H1 (cell line): ENCODE measurements around the gene MAGI2. TPM values are rescaled to one million over a fixed set of nuclear protein-coding genes. Genes with fewer than 3 reads are reported as not detected.

ENCODE experiments used
- CTCF ChIA-PET: fragments of 300-600 bp; sonication (Branson Sonifier 250); formaldehyde crosslinking; loops from one replicate; lab custom pipeline; 2021; ENCODE audit not compliant: partially characterized antibody; lab: Charles Lee
- POLR2A ChIA-PET: fragments of 300-600 bp; sonication (Branson Sonifier 250); formaldehyde crosslinking; loops from one replicate; lab custom pipeline; 2021; ENCODE audit warnings: inconsistent platforms; ENCODE audit not compliant: partially characterized antibody; lab: Charles Lee
- DNase-seq, 2 experiments: peaks; one replicate each; pipeline versions ENCODE4 v3.0.0 to v3.0.0-alpha.2; 2010 to 2022; ENCODE audit warnings: low spot score in 2 of 2, low read depth in 1 of 2, mixed read lengths in 1 of 2
- FAIRE-seq: peaks from 2 replicates; lab custom pipeline; 2011; peaks lifted over from hg19 to GRCh38; lab: Jason Lieb, UNC
- H2AFZ ChIP-seq: 2 replicates; pipeline ENCODE4 v1.8.1; 2012; ENCODE audit warnings: low read length, inconsistent platforms
- H2AK5ac ChIP-seq: 2 replicates; pipeline ENCODE4 v1.6.1; 2013; ENCODE audit warnings: low read depth, low read length
- H2BK120ac ChIP-seq: replicated peaks from 2 replicates; pipeline ENCODE3; 2013; ENCODE audit warnings: low read depth, low read length, inconsistent platforms
- H2BK12ac ChIP-seq: 2 replicates; pipeline ENCODE4 v1.6.1; 2013; ENCODE audit warnings: low read depth, low read length
- H2BK15ac ChIP-seq: 2 replicates; pipeline ENCODE4 v1.6.1; 2013; ENCODE audit warnings: low read length
- H2BK20ac ChIP-seq: 2 replicates; pipeline ENCODE4 v1.6.1; 2013; ENCODE audit warnings: low read length
- H2BK5ac ChIP-seq: 2 replicates; pipeline ENCODE4 v1.6.1; 2013; ENCODE audit warnings: low read depth, low read length
- H3K14ac ChIP-seq: 2 replicates; pipeline ENCODE4 v1.6.1; 2013; ENCODE audit warnings: inconsistent platforms; ENCODE audit not compliant: insufficient read length
- H3K18ac ChIP-seq: 2 replicates; pipeline ENCODE4 v1.6.1; 2013; ENCODE audit warnings: low read length; ENCODE audit errors: extremely low read depth
- H3K23ac ChIP-seq: 2 replicates; pipeline ENCODE4 v1.6.1; 2013; ENCODE audit warnings: inconsistent platforms; ENCODE audit not compliant: insufficient read length
- H3K23me2 ChIP-seq: 2 replicates; pipeline ENCODE4 v1.6.1; 2013; ENCODE audit warnings: low read depth, low read length
- H3K27ac ChIP-seq: 2 replicates; pipeline ENCODE4 v1.6.1; 2011; ENCODE audit warnings: low read depth, low read length, inconsistent platforms
- H3K27me3 ChIP-seq, 4 experiments: replicated peaks in 1 of 4; 1 replicate in 1 of 4; 2 replicates in 3 of 4; pipeline versions ENCODE4 v1.6.1 to v1.8.1; 2011 to 2013; ENCODE audit warnings: low read length in 3 of 4, mild to moderate bottlenecking in 3 of 4, inconsistent platforms in 2 of 4, mixed read lengths in 2 of 4, moderate library complexity in 1 of 4; ENCODE audit not compliant: control insufficient read depth in 3 of 4, insufficient read depth in 3 of 4; ENCODE audit errors: extremely low read depth in 1 of 4
- H3K36me3 ChIP-seq, 4 experiments: 2 replicates each; pipeline versions ENCODE4 v1.6.1 to v1.8.1; 2011 to 2013; ENCODE audit warnings: mild to moderate bottlenecking in 4 of 4, low read length in 3 of 4, moderate library complexity in 2 of 4, control low read depth in 1 of 4, inconsistent platforms in 1 of 4; ENCODE audit not compliant: insufficient read depth in 4 of 4, control insufficient read depth in 2 of 4
- H3K4ac ChIP-seq: replicated peaks from 2 replicates; pipeline ENCODE3; 2013; ENCODE audit warnings: low read length, low read depth, mixed read lengths, inconsistent platforms; ENCODE audit not compliant: insufficient read length
- H3K4me1 ChIP-seq, 4 experiments: replicated peaks in 1 of 4; 1 replicate in 1 of 4; 2 replicates in 3 of 4; pipeline versions ENCODE4 v1.6.1 to v1.8.1; 2011 to 2013; ENCODE audit warnings: low read length in 3 of 4, inconsistent platforms in 2 of 4, mixed read lengths in 1 of 4; ENCODE audit not compliant: insufficient read depth in 4 of 4, control insufficient read depth in 3 of 4
- H3K4me2 ChIP-seq, 2 experiments: 2 replicates each; pipeline versions ENCODE4 v1.6.1 to v1.8.1; 2011 to 2013; ENCODE audit warnings: low read depth in 2 of 2, low read length in 2 of 2, control low read depth in 1 of 2, inconsistent platforms in 1 of 2, mild to moderate bottlenecking in 1 of 2; ENCODE audit not compliant: insufficient read depth in 1 of 2
- H3K4me3 ChIP-seq, 4 experiments: fragments of 200-600, 300-600 bp in 1 of 4; sonication (generic), shearing (Covaris generic), sonication (Bioruptor Twin) in 1 of 4; 2 replicates each; pipeline versions ENCODE4 v1.5.1 to v1.8.1; 2011 to 2016; ENCODE audit warnings: low read length in 4 of 4, low read depth in 3 of 4, control low read depth in 2 of 4, inconsistent platforms in 2 of 4, mild to moderate bottlenecking in 2 of 4, mixed read lengths in 1 of 4, moderate library complexity in 1 of 4; ENCODE audit not compliant: insufficient read depth in 2 of 4; ENCODE audit errors: extremely low read depth in 1 of 4
- H3K56ac ChIP-seq: replicated peaks from 2 replicates; pipeline ENCODE3; 2013; ENCODE audit warnings: low read depth, mild to moderate bottlenecking, mixed read lengths, low read length, inconsistent platforms; ENCODE audit not compliant: insufficient read length
- H3K79me1 ChIP-seq: 2 replicates; pipeline ENCODE4 v1.6.1; 2013; ENCODE audit warnings: low read depth, low read length, control low read depth
- H3K79me2 ChIP-seq, 2 experiments: 2 replicates each; pipeline versions ENCODE4 v1.6.1 to v1.8.1; 2012 to 2013; ENCODE audit warnings: low read length in 2 of 2, mild to moderate bottlenecking in 2 of 2, inconsistent platforms in 1 of 2; ENCODE audit not compliant: insufficient read depth in 2 of 2, control insufficient read depth in 1 of 2
- H3K9ac ChIP-seq, 4 experiments: replicated peaks in 1 of 4; 1 replicate in 1 of 4; 2 replicates in 3 of 4; pipeline versions ENCODE4 v1.6.1 to v1.8.1; 2011 to 2013; ENCODE audit warnings: low read depth in 3 of 4, low read length in 3 of 4, control low read depth in 2 of 4, mild to moderate bottlenecking in 2 of 4, moderate library complexity in 2 of 4, inconsistent platforms in 1 of 4; ENCODE audit errors: extremely low read depth in 1 of 4
- H3K9me3 ChIP-seq, 2 experiments: 2 replicates each; pipeline versions ENCODE4 v1.6.1 to v1.8.1; 2012 to 2013; ENCODE audit warnings: mild to moderate bottlenecking in 2 of 2, moderate library complexity in 2 of 2, control low read depth in 1 of 2, inconsistent platforms in 1 of 2, low read depth in 1 of 2, low read length in 1 of 2, mixed read lengths in 1 of 2; ENCODE audit not compliant: insufficient read depth in 2 of 2
- H4K20me1 ChIP-seq, 2 experiments: replicated peaks in 1 of 2; 2 replicates each; pipeline versions ENCODE3 to v1.8.1; 2011 to 2013; ENCODE audit warnings: inconsistent platforms in 2 of 2, low read length in 2 of 2, mild to moderate bottlenecking in 1 of 2; ENCODE audit not compliant: insufficient read depth in 2 of 2, control insufficient read depth in 1 of 2
- H4K5ac ChIP-seq: 2 replicates; pipeline ENCODE4 v1.6.1; 2013; ENCODE audit warnings: low read length, low read depth, mixed read lengths, inconsistent platforms; ENCODE audit not compliant: insufficient read length
- H4K8ac ChIP-seq: 2 replicates; pipeline ENCODE4 v1.8.0; 2013; ENCODE audit warnings: mild to moderate bottlenecking, moderate library complexity, low read length, inconsistent platforms; ENCODE audit not compliant: insufficient read depth; ENCODE audit errors: extremely low read depth
- H4K91ac ChIP-seq: replicated peaks from 2 replicates; pipeline ENCODE3; 2013; ENCODE audit warnings: low read length, mixed read lengths, inconsistent platforms; ENCODE audit not compliant: insufficient read length
- CBX5 ChIP-seq: fragments of 300-800, 300-1000 bp; sonication (generic); IDR thresholded peaks from 2 replicates; pipeline ENCODE4 v1.7.1; 2016; ENCODE audit warnings: antibody characterized with exemption, low read length, low read depth
- CBX8 ChIP-seq: fragments of 300-800, 300-1000 bp; sonication (generic); IDR thresholded peaks from 2 replicates; pipeline ENCODE4 v1.7.1; 2016; ENCODE audit warnings: low read depth, low read length, borderline replicate concordance
- WGBS, 2 experiments: shearing (Covaris generic) in 1 of 2; methylation state at CpG; one replicate each; pipeline versions ENCODE4 v1.1.6 to v1.1.7; 2013 to 2015; ENCODE audit warnings: low lambda C conversion rate in 2 of 2, mixed read lengths in 2 of 2, inconsistent platforms in 1 of 2, low coverage in 1 of 2, missing lambda C conversion rate in 1 of 2; ENCODE audit not compliant: insufficient replicate concordance in 2 of 2, insufficient coverage in 1 of 2, insufficient read length in 1 of 2; ENCODE audit errors: extremely low coverage in 1 of 2, missing lambda C conversion rate in 1 of 2; 5-methylcytosine and 5-hydroxymethylcytosine counted together
- polyA plus RNA-seq, 7 experiments: library from polyadenylated mRNA; depleted of rRNA in 3 of 7; stranded (reverse) in 5 of 7; unstranded in 2 of 7; fragments of >200 nt in 5 of 7; fragments of 200-250 nt in 2 of 7; gene quantifications; 1 replicate in 5 of 7; 2 replicates in 1 of 7; 4 replicates in 1 of 7; pipeline versions ENCODE4 v1.2.1 to v1.2.3, GENCODE V29; 2011 to 2013; ENCODE audit warnings: missing spikeins in 2 of 7, mixed read lengths in 2 of 7
- total RNA-seq: library from RNA; stranded (reverse); fragmentation: NEBNext Ultra II Directional; extraction: Animal tissue kit (Norgen Biotek cat#: 25700); gene quantifications from 2 replicates; pipeline ENCODE4 v1.2.1, GENCODE V29; 2021

MAGI2 gene
- total and polyA plus RNA-seq, 2 of the 8 experiments (the other 6 are each of a cell fraction or from before 2014, with no cell fraction given) = 6.0 to 27.3 TPM

DNA sequence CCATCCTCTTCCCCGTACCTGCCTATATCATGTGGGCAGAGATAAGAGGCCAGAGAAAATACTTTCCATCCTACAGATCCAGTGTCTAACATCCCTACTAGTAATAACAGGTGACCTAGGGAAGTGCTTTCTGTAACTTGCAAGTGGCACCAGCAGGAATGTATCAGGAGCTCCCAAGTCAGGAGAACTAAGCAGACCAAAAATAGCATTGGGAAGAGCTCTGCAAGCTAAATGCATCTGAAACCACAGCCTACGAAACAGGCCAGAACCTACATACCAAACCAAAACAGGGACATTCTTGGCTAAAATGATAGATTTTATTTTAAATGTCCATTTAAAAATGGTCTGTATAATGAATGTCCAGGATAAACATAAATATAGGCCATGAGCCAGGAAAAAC is 974.1 kb downstream of the MAGI2 start:
- Histone ChIP-seq H3K9me3 (no peaks in the 10 kb centered on the region), H4K5ac (no peak overlapping the region), H2BK12ac (no peak overlapping the region), H3K27ac (no peak overlapping the region), H2BK20ac (no peak overlapping the region), H3K79me2 (peaks cover 0 to 2% of the 10 kb centered on the region in 2 experiments; a peak in 1 of 4 replicates), H3K18ac (no peak overlapping the region), H3K4me1 (no peaks in the 10 kb centered on the region), H4K20me1 (no peaks in the 10 kb centered on the region), H3K23ac (no peak overlapping the region), H2BK15ac (no peak overlapping the region), H2AFZ (no peak overlapping the region), H3K79me1 (no peaks in the 10 kb centered on the region; the same call in 1 of the 2 replicates), H3K14ac (no peak overlapping the region), H3K23me2 (no peaks in the 10 kb centered on the region; the same call in 1 of the 2 replicates), H3K4me2 (no peak overlapping the region), H3K27me3 (no peaks in the 10 kb centered on the region), H2BK120ac (no peak overlapping the region), H4K91ac (no peak overlapping the region), H2AK5ac (no peak overlapping the region), H3K4me3 (no peak overlapping the region), H3K56ac (no peak overlapping the region), H3K9ac (no peak overlapping the region), H3K4ac (no peak overlapping the region), H3K36me3 (no peaks in the 10 kb centered on the region), H4K8ac (no peak overlapping the region), H2BK5ac (no peak overlapping the region)
- WGBS, 2 experiments = 93% methylated on average over 2 of the region's 2 CpGs; no CpG with 5 or more reads in 1 of the 2 experiments
- POLR2A ChIA-PET = no interaction called here
- no peak for DNase-seq
- FAIRE-seq = no peak
- CTCF ChIA-PET = no interaction called here
- TF ChIP-seq CBX5 (no peak), CBX8 (no peak)
